Mesodermal cell (in vitro differentiated cells): ENCODE measurements around the gene CAMK2N2.

Experiments used
- H3K27ac ChIP-seq: 2 replicates; pipeline ENCODE4 v1.7.0; 2013; ENCODE audit warnings: mild to moderate bottlenecking, low read depth, low read length, moderate library complexity; ENCODE audit not compliant: severe bottlenecking
- H3K36me3 ChIP-seq: 2 replicates; pipeline ENCODE4 v1.7.1; 2013; ENCODE audit warnings: mild to moderate bottlenecking, low read length, moderate library complexity; ENCODE audit not compliant: control insufficient read depth, insufficient read depth
- H3K4me1 ChIP-seq: one replicate; pipeline ENCODE4 v1.7.1; 2013; ENCODE audit warnings: mild to moderate bottlenecking, low read length; ENCODE audit not compliant: insufficient read depth, control insufficient read depth, poor library complexity, severe bottlenecking
- H3K4me3 ChIP-seq: 2 replicates; pipeline ENCODE4 v1.7.0; 2013; ENCODE audit warnings: low read length, control low read depth, mild to moderate bottlenecking; ENCODE audit not compliant: insufficient read depth, poor library complexity, severe bottlenecking; ENCODE audit errors: extremely low read depth
- H3K9me3 ChIP-seq: 2 replicates; pipeline ENCODE4 v1.7.1; 2013; ENCODE audit warnings: mild to moderate bottlenecking, low read length, moderate library complexity; ENCODE audit not compliant: control insufficient read depth
- WGBS, 2 experiments: methylation state at CpG; one replicate each; pipeline ENCODE4 v1.1.5; 2013; ENCODE audit warnings: missing lambda C conversion rate in 2 of 2; ENCODE audit not compliant: insufficient coverage in 2 of 2; 5-methylcytosine and 5-hydroxymethylcytosine counted together

The CAMK2N2 gene

GRCh38 chr3:184211297-184211696 lies 50.1 kb downstream of the CAMK2N2 start:
- 100% methylated on average over 2 of the region's 5 CpGs for WGBS, 2 experiments
- no peaks in the 10 kb centered on the region for H3K4me1 ChIP-seq

More at GRCh38 chr3:184211297-184211696, 50.1 kb downstream of the CAMK2N2 start:
- no peak overlapping the region for H3K4me3 ChIP-seq
- H3K27ac ChIP-seq = no peak overlapping the region
- H3K9me3 ChIP-seq = no peaks in the 10 kb centered on the region
- no peaks in the 10 kb centered on the region for H3K36me3 ChIP-seq
